ENCODE results near the gene PTPRM.

Gene PTPRM

DNA sequence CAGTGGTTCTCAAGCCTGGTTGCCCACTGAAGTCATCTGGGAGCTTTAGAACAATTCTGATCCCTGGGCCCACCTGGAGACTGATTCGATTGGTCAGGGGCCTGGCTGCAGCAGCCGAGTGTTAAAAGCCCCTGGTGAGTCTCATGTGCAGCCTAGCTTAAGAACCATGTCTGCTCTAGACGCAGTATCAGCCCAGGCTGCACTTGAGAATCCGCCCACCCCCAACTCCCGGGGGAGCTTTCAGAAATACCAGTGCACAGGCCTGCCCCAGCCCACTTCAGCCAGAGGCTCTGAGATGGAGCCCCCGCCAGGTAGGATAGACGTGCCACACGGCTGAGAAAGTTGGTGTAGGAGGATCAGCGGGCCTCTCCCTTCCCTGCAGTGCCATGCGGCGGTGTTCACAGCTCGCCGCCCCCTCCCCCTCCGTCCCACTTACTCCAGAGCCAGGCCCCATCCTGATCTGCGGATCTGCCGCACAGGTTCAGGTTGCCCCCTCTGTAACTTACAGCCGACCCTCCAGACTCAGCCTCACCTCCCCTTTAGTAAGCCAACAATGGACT lies 833.2 kb downstream of the PTPRM start:
- no peak overlapping the region for H3K4me3 ChIP-seq (ENCODE audit: low read depth, low read length)
- TF ChIP-seq, protein P1, sequence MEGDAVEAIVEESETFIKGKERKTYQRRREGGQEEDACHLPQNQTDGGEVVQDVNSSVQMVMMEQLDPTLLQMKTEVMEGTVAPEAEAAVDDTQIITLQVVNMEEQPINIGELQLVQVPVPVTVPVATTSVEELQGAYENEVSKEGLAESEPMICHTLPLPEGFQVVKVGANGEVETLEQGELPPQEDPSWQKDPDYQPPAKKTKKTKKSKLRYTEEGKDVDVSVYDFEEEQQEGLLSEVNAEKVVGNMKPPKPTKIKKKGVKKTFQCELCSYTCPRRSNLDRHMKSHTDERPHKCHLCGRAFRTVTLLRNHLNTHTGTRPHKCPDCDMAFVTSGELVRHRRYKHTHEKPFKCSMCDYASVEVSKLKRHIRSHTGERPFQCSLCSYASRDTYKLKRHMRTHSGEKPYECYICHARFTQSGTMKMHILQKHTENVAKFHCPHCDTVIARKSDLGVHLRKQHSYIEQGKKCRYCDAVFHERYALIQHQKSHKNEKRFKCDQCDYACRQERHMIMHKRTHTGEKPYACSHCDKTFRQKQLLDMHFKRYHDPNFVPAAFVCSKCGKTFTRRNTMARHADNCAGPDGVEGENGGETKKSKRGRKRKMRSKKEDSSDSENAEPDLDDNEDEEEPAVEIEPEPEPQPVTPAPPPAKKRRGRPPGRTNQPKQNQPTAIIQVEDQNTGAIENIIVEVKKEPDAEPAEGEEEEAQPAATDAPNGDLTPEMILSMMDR (IDR thresholded peaks at IDR 0.05; ENCODE audit: low read depth, low read length), result no peak

DNA sequence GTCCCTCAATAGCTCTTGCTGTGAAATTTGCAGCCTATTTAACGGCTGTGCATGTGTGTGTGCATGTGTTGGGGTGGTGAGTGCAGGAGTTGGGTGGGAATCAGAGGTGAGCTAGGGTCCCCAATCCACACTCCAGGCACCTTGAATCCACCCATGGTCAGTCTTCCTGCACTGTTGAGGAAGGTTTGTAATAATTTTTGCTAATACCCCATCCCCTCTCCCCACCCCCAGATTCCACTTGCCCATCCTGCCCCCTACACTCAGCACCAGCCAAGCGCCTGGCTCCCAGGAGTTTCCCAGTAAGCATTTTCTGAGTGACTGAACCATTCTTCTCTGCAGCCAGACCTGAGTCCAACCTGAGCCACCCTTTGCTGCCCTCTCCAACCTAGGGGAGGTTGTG lies 833.7 kb downstream of the PTPRM start:
- TF ChIP-seq, protein P1 (IDR thresholded peaks at IDR 0.05; ENCODE audit: low read depth, low read length), result no peak
- no peak overlapping the region for H3K4me3 ChIP-seq (ENCODE audit: low read depth, low read length)

DNA sequence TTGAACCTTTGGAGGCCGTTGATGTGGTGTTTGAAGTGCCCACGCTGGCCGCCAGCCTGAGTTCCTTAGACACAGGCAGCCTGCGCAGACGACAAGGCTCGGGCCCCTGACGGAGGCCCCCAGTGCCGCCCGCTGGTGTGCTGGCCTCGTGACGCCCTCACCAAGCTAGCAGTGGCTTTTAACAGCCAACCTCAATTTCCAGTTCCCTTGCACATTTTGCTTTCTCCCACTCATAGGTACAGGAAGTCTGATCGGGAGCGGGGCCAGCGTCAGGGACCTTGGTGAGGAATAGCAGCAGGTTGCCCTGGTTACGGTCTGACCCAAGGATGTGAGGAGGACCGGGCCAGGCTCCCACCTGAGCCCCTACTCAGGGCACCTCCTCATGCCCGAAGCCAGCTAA lies 834.5 kb downstream of the PTPRM start:
- no peak overlapping the region for H3K4me3 ChIP-seq (ENCODE audit: low read depth, low read length)
- TF ChIP-seq, protein P1 (IDR thresholded peaks at IDR 0.05; ENCODE audit: low read depth, low read length), result no peak

DNA sequence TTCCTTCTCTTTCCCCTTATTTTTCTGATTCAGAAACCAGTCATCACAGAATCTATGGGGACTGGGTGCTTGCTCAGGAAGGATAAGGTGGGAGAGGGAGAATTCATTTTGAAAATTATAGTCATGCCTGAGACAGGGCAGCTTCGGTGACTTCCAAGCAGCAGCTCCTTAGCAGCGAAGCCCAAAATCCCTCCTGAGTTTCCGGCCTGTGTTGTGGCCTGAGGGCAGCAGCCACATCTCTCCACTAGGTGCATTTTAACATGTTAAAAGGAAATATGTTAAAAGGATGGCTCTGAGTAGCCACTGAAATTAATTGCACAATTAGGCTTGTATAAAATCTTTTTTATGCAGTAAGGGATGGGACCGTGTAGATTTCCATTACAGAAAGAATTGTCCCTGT lies 835.1 kb downstream of the PTPRM start:
- TF ChIP-seq, protein P1 (IDR thresholded peaks at IDR 0.05; ENCODE audit: low read depth, low read length), result no peak
- H3K4me3 ChIP-seq (ENCODE audit: low read depth, low read length), result no peak overlapping the region

DNA sequence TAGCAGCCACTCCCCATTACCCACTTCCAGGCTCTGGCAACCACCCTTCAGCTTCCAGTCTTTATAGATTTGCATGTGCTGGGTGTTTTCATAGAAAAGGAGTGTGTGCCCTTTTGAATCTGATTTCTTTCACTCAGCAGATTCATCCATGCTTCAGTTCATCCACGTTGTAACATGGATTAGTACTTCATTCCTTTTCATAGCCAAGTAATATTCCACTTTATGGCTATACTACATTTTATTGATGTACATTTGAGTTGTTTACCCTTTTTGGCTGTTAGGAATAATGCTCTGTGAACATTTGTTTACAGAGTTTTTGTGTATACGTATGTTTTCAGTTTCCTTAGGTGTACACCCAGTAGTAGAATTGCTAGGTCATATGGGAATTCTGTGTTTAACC lies 836.6 kb downstream of the PTPRM start:
- no peak overlapping the region for H3K4me3 ChIP-seq (ENCODE audit: low read depth, low read length)
- TF ChIP-seq, protein P1 (IDR thresholded peaks at IDR 0.05; ENCODE audit: low read depth, low read length), result no peak

DNA sequence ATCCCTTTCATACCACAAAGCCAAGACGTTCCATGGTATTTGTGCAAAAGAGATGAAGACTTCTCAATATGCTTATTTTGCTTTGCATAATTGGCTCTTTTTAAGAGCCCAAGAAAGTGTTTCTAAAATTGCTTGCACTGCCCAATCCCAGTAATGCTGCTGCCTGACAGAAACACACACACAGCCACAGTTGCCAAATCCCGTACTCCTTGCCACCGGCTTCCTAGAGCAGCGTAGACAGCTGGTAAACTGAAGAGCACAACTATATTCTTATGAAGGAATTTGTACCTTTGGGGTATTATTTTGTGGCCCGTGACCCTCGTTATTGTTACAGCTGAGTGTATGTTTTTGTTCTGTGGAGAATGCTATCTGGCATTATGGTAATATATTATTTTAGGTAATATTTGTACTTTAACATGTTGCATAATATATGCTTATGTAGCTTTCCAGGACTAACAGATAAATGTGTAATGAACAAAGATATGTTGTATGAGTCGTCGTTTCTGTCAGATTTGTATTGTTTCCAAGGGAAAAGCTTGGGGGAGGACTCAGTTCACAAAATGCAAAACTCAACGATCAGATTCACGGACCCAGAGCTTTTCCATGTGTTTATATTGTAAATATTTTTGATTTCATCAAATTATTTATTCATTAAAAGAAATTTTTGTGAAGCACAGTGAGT lies 839.2 kb downstream of the PTPRM start:
- H3K4me3 ChIP-seq (ENCODE audit: low read depth, low read length), result no peak overlapping the region
- TF ChIP-seq, protein P1 (IDR thresholded peaks at IDR 0.05; ENCODE audit: low read depth, low read length), result no peak

DNA sequence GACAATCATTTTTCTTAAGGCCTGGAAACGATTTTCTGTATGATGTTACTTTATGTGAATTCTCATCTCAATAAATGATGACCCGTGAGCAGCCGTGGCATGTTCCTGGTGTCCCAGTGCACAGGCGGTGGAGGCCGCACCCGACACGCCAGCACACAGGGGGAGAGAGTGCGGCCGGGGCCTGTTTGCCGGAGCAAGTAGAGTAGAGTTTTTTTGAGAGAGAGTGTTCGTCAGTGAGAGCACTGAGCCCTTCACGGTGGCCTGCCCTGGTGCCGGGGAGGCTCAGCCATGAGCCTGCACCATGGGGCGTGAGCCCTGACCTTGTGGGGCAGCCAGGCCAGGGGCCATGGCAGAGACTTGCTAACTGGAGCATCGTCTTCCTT lies 839.7 kb downstream of the PTPRM start:
- TF ChIP-seq, protein P1 (IDR thresholded peaks at IDR 0.05; ENCODE audit: low read depth, low read length), result no peak
- H3K4me3 ChIP-seq (ENCODE audit: low read depth, low read length), result no peak overlapping the region

All from WI38 (cell line).